ENCODE data around the gene SMIM13.

GRCh38 chr6:11140056-11140455 lies 46.4 kb downstream of the SMIM13 start:
- no peak for TF ChIP-seq CTCF (IDR thresholded peaks at IDR 0.05)
- TF ChIP-seq POLR2A (IDR thresholded peaks at IDR 0.05), result no peak
